HFF-Myc (cell line): ENCODE measurements around the gene FAM83B.
"Not testable (repeated sequence)": the region's sequence is repeated elsewhere in the genome, so short reads cannot be mapped to it uniquely, and the experiment has no call there.

Source experiments
- DNase-seq: peaks from one replicate; pipeline ENCODE4 v3.0.0-alpha.2; 2011; ENCODE audit warnings: low read depth; ENCODE audit errors: extremely low read depth
- H3K4me3 ChIP-seq: replicated peaks from 2 replicates; pipeline ENCODE4 v1.5.1; 2011; ENCODE audit warnings: low read depth, mild to moderate bottlenecking, control low read depth, low read length
- TF ChIP-seq, protein P1 (sequence below): IDR thresholded peaks from 2 replicates; pipeline ENCODE4 v1.5.1; 2012; ENCODE audit warnings: mild to moderate bottlenecking, low read depth, low read length, control low read depth; ENCODE audit errors: missing control alignments

FAM83B gene

DNA sequence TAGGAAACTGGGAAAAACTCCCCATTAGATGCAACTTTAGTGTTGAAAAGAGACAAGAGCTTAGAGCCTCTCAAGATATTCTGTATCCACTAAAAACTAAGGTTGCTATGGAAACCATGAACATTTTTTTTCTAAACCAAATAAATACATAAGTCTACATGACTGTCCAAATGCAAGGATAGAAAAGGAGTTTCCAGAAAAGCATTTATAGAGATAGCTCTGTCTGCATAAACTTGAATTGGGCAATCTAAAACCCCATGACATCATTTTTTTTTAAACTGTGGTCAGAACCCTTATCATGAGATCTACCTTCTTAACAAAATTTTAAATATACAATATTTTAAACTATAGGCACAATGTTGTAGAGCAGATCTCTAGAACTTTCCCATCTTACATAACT lies 36.4 kb upstream of the FAM83B start:
- TF ChIP-seq, protein P1, sequence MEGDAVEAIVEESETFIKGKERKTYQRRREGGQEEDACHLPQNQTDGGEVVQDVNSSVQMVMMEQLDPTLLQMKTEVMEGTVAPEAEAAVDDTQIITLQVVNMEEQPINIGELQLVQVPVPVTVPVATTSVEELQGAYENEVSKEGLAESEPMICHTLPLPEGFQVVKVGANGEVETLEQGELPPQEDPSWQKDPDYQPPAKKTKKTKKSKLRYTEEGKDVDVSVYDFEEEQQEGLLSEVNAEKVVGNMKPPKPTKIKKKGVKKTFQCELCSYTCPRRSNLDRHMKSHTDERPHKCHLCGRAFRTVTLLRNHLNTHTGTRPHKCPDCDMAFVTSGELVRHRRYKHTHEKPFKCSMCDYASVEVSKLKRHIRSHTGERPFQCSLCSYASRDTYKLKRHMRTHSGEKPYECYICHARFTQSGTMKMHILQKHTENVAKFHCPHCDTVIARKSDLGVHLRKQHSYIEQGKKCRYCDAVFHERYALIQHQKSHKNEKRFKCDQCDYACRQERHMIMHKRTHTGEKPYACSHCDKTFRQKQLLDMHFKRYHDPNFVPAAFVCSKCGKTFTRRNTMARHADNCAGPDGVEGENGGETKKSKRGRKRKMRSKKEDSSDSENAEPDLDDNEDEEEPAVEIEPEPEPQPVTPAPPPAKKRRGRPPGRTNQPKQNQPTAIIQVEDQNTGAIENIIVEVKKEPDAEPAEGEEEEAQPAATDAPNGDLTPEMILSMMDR: no peak
- DNase-seq: no peak

DNA sequence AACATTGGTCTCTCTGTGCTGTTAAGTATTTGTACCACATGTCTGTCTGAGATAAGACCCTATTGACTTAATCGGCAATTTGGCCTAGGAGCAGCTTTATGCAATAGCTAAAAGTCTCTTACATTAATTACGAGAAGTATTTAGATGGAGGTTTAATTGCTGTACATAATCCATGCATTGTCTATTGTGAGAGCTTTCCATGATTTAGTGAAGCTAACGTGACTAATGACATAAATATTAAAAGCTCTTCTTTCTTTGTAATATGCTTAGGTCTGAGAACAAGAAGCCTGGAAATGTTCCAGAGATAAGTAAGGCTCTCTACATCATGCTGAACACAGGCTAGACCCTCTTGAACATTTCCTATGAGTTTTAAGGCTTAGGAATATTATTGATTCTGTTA lies 32.7 kb upstream of the FAM83B start:
- H3K4me3 ChIP-seq: no peak overlapping the region
- DNase-seq: no peak
- TF ChIP-seq, protein P1: no peak

More for the DNA sequence above, 36.4 kb upstream of the FAM83B start:
- no peak overlapping the region for H3K4me3 ChIP-seq

DNA sequence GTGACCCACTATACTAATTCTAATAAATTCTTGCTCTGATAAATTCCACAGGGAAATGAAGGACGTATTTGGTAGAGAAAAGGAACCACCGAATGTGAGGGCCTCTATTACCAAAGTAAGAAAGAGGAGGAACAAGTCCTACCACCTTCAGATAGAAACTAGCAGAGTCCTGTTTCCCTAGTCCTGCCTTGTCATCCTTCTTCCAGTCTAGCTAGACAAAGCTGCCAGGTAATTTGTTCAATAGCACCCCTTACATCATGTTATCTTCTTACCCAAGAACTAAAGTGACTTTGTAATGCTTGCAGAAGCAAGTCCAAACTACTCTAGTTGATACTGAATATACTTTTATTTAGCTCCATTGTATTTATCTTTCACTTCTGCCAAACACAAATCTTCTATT lies 29.3 kb upstream of the FAM83B start:
- TF ChIP-seq, protein P1: no peak
- H3K4me3 ChIP-seq: no peak overlapping the region
- DNase-seq: no peak

DNA sequence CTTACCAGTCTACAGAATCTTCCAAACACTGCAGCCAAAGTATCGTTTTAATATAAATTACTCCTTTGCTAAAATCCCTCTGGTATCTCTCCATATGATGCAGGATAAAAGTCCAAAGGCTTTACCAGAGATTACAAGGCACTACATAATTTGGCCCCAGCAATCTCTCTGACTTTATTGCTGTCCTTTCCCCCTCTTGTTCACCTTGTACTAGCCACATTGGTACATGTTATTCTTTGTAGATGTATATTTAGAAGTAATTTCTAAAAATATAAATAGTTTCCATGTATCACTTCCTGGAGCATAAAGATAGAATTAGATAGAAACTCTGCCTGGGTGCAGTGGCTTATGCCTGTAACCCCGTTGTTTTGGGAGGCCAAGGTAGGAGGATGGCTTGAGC lies 28.7 kb upstream of the FAM83B start:
- no peak for DNase-seq
- TF ChIP-seq, protein P1: no peak
- H3K4me3 ChIP-seq: no peak overlapping the region

DNA sequence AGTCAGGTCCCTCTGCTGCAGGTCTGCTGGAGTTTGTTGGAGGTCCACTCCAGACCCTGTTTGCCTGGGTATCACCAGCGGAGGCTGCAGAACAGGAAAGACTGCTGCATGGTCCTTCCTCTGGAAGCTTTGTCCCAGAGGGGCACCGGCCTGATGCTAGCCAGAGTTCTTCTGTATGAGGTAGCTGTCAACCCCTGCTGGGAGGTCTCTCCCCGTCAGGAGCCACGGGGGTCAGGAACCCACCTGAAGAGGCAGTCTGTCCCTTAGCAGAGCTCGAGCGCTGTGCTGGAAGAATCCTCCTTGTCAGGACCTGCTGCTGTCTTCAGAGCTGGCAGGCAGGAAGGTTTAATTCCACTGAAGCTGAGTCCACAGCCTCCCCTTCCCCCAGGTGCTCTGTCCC lies 22.3 kb upstream of the FAM83B start:
- not testable (repeated sequence) for H3K4me3 ChIP-seq, DNase-seq

DNA sequence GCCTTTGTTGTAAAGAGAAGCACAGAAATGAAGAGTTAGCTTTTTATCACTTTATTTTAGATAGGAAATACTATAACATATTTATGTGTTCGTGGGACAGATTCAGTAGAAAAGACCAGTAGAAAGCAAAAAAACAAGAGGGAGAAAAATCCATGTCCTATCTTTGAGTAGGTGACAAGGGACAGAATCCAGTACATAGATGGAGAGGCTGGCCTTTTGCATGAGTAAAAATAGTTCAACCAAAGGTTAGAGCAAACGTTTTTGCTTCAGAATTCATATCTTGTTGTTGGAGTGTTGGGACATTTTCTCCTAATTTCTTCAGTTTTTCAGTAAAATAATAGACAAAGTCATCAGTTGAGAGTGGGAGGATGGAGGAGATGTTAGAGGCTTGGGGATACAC lies 19.6 kb upstream of the FAM83B start:
- no peak for DNase-seq
- TF ChIP-seq, protein P1: no peak
- no peak overlapping the region for H3K4me3 ChIP-seq

DNA sequence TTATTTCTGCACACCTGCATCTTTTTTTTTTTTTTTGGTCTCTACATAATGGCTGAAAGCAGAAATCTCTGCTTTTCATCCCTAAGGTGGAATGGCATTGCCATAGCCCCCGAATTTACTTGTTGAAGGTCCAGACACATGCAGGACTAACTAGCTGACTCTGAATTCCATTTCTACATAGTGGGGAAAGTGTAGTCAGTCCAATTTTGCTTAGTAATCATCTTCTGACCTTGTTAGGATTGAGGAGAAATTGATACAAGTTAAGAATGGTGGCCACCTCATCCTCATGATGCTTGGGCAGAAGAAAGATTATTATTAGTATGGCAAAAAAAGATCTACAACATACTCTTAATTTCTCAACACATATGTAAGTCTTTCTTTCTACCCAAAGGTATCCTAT lies 16.4 kb upstream of the FAM83B start:
- TF ChIP-seq, protein P1: no peak
- DNase-seq: no peak
- H3K4me3 ChIP-seq: no peak overlapping the region
